HEK293 (cell line): ENCODE measurements around the gene CKAP2L.

Experiments
- CTCF ChIA-PET: fragments of 350-600 bp; formaldehyde crosslinking; extraction: SDS; loops from one replicate; lab custom pipeline; 2021; ENCODE audit warnings: antibody characterized with exemption; lab: Yijun Ruan, JAX
- POLR2A ChIA-PET: fragments of 300-600 bp; formaldehyde crosslinking; extraction: SDS; loops from one replicate; lab custom pipeline; 2020; ENCODE audit warnings: antibody characterized with exemption, inconsistent platforms; lab: Yijun Ruan, JAX
- H3K27ac ChIP-seq: fragments of 200-500 bp; sonication (Bioruptor generic); 2 replicates; pipeline ENCODE4 v1.5.1; 2014; ENCODE audit warnings: low read depth, low read length, control low read depth, inconsistent platforms; ENCODE audit errors: extremely low read depth
- H3K36me3 ChIP-seq, 2 experiments: fragments of 200-500 bp in 1 of 2; sonication (Bioruptor generic) in 1 of 2; 1 replicate in 1 of 2; 2 replicates in 1 of 2; pipeline ENCODE4 v1.5.1; 2014 to 2017; ENCODE audit warnings: inconsistent platforms in 2 of 2, low read length in 2 of 2; ENCODE audit not compliant: control insufficient read depth in 2 of 2, insufficient read depth in 1 of 2
- H3K4me1 ChIP-seq: fragments of 200-500 bp; sonication (Bioruptor generic); 2 replicates; pipeline ENCODE4 v1.5.1; 2014; ENCODE audit warnings: mild to moderate bottlenecking, low read length, inconsistent platforms; ENCODE audit not compliant: control insufficient read depth, insufficient read depth
- H3K4me3 ChIP-seq: 2 replicates; pipeline ENCODE4 v1.5.1; 2011; ENCODE audit warnings: low read depth, mild to moderate bottlenecking, control low read depth, low read length, moderate library complexity
- H3K9me3 ChIP-seq: fragments of 200-500 bp; sonication (Bioruptor generic); 2 replicates; pipeline ENCODE4 v1.5.1; 2014; ENCODE audit warnings: low read depth, low read length, inconsistent platforms; ENCODE audit not compliant: control insufficient read depth, insufficient read depth
- GLIS1 ChIP-seq: fragments of 450-650 bp; formaldehyde crosslinking; IDR thresholded peaks from 2 replicates; pipeline ENCODE4 v1.5.1; 2016; ENCODE audit warnings: missing biosample characterization, missing genetic modification characterization
- KLF17 ChIP-seq: fragments of 450-650 bp; formaldehyde crosslinking; IDR thresholded peaks from 2 replicates; pipeline ENCODE4 v1.5.1; 2016; ENCODE audit warnings: missing biosample characterization, missing genetic modification characterization
- PBX3 ChIP-seq: sonication (generic); formaldehyde crosslinking; IDR thresholded peaks from 2 replicates; pipeline ENCODE4 v1.8.1; 2022; ENCODE audit warnings: mild to moderate bottlenecking, moderate library complexity, missing genetic modification reagents
- RBAK ChIP-seq: fragments of 450-650 bp; formaldehyde crosslinking; IDR thresholded peaks from 2 replicates; pipeline ENCODE4 v1.5.1; 2016; ENCODE audit warnings: missing biosample characterization, missing genetic modification characterization
- ZNF16 ChIP-seq: fragments of 450-650 bp; formaldehyde crosslinking; IDR thresholded peaks from 2 replicates; pipeline ENCODE4 v1.5.1; 2016; ENCODE audit warnings: low read depth, missing biosample characterization, missing genetic modification characterization
- ZNF248 ChIP-seq: fragments of 450-650 bp; formaldehyde crosslinking; IDR thresholded peaks from 2 replicates; pipeline ENCODE4 v1.5.1; 2017; ENCODE audit warnings: missing biosample characterization, missing genetic modification characterization
- ZNF692 ChIP-seq: fragments of 450-650 bp; formaldehyde crosslinking; IDR thresholded peaks from 2 replicates; pipeline ENCODE4 v1.5.1; 2016; ENCODE audit warnings: missing biosample characterization, missing genetic modification characterization
- ZSCAN30 ChIP-seq: fragments of 450-650 bp; IDR thresholded peaks from 2 replicates; pipeline ENCODE4 v1.5.1; 2018; ENCODE audit warnings: missing biosample characterization, mild to moderate bottlenecking, missing genetic modification characterization, moderate library complexity
- TF ChIP-seq, protein P1 (sequence below): fragments of 450-650 bp; IDR thresholded peaks from 2 replicates; pipeline ENCODE4 v1.5.1; 2018; ENCODE audit warnings: missing biosample characterization, missing genetic modification characterization
- TF ChIP-seq, protein P2 (sequence below): fragments of 450-650 bp; formaldehyde crosslinking; IDR thresholded peaks from 2 replicates; pipeline ENCODE4 v1.5.1; 2016; ENCODE audit warnings: missing biosample characterization, missing genetic modification characterization
- TF ChIP-seq, protein P3 (sequence below): fragments of 450-650 bp; formaldehyde crosslinking; IDR thresholded peaks from 2 replicates; pipeline ENCODE4 v1.5.1; 2016; ENCODE audit warnings: missing biosample characterization, missing genetic modification characterization
- TF ChIP-seq, protein P4 (sequence below): fragments of 450-650 bp; formaldehyde crosslinking; IDR thresholded peaks from 2 replicates; pipeline ENCODE4 v1.5.1; 2016; ENCODE audit warnings: missing biosample characterization, missing genetic modification characterization

The CKAP2L gene

GRCh38 chr2:112776113-112776512 lies 11.7 kb upstream of the CKAP2L start:
- no peaks in the 10 kb centered on the region for H3K4me1 ChIP-seq
- no peak overlapping the region for H3K27ac ChIP-seq
- H3K9me3 ChIP-seq: no peaks in the 10 kb centered on the region
- POLR2A ChIA-PET: no interaction called here
- CTCF ChIA-PET: no interaction called here
- no peak overlapping the region for H3K4me3 ChIP-seq
- no peaks in the 10 kb centered on the region for H3K36me3 ChIP-seq
- TF ChIP-seq, protein P1, sequence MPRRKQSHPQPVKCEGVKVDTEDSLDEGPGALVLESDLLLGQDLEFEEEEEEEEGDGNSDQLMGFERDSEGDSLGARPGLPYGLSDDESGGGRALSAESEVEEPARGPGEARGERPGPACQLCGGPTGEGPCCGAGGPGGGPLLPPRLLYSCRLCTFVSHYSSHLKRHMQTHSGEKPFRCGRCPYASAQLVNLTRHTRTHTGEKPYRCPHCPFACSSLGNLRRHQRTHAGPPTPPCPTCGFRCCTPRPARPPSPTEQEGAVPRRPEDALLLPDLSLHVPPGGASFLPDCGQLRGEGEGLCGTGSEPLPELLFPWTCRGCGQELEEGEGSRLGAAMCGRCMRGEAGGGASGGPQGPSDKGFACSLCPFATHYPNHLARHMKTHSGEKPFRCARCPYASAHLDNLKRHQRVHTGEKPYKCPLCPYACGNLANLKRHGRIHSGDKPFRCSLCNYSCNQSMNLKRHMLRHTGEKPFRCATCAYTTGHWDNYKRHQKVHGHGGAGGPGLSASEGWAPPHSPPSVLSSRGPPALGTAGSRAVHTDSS (tag by site-specific recombination): no peak
- TF ChIP-seq ZSCAN30: no peak

GRCh38 chr2:112774536-112775285 lies 10.3 kb upstream of the CKAP2L start:
- TF ChIP-seq ZNF248 (tag by site-specific recombination) (no peak), ZNF16 (no peak), KLF17 (tag by site-specific recombination) (no peak), PBX3 (CRISPR knock-in tag) (no peak), GLIS1 (tag by site-specific recombination) (no peak), ZNF692 (no peak), RBAK (tag by site-specific recombination) (no peak)
- TF ChIP-seq, protein P2, sequence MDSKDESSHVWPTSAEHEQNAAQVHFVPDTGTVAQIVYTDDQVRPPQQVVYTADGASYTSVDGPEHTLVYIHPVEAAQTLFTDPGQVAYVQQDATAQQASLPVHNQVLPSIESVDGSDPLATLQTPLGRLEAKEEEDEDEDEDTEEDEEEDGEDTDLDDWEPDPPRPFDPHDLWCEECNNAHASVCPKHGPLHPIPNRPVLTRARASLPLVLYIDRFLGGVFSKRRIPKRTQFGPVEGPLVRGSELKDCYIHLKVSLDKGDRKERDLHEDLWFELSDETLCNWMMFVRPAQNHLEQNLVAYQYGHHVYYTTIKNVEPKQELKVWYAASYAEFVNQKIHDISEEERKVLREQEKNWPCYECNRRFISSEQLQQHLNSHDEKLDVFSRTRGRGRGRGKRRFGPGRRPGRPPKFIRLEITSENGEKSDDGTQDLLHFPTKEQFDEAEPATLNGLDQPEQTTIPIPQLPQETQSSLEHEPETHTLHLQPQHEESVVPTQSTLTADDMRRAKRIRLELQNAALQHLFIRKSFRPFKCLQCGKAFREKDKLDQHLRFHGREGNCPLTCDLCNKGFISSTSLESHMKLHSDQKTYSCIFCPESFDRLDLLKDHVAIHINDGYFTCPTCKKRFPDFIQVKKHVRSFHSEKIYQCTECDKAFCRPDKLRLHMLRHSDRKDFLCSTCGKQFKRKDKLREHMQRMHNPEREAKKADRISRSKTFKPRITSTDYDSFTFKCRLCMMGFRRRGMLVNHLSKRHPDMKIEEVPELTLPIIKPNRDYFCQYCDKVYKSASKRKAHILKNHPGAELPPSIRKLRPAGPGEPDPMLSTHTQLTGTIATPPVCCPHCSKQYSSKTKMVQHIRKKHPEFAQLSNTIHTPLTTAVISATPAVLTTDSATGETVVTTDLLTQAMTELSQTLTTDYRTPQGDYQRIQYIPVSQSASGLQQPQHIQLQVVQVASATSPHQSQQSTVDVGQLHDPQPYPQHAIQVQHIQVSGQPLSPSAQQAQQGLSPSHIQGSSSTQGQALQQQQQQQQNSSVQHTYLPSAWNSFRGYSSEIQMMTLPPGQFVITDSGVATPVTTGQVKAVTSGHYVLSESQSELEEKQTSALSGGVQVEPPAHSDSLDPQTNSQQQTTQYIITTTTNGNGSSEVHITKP (tag by site-specific recombination): no peak
- TF ChIP-seq, protein P3, sequence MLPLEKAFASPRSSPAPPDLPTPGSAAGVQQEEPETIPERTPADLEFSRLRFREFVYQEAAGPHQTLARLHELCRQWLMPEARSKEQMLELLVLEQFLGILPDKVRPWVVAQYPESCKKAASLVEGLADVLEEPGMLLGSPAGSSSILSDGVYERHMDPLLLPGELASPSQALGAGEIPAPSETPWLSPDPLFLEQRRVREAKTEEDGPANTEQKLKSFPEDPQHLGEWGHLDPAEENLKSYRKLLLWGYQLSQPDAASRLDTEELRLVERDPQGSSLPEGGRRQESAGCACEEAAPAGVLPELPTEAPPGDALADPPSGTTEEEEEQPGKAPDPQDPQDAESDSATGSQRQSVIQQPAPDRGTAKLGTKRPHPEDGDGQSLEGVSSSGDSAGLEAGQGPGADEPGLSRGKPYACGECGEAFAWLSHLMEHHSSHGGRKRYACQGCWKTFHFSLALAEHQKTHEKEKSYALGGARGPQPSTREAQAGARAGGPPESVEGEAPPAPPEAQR (tag by site-specific recombination): no peak
- TF ChIP-seq, protein P4, sequence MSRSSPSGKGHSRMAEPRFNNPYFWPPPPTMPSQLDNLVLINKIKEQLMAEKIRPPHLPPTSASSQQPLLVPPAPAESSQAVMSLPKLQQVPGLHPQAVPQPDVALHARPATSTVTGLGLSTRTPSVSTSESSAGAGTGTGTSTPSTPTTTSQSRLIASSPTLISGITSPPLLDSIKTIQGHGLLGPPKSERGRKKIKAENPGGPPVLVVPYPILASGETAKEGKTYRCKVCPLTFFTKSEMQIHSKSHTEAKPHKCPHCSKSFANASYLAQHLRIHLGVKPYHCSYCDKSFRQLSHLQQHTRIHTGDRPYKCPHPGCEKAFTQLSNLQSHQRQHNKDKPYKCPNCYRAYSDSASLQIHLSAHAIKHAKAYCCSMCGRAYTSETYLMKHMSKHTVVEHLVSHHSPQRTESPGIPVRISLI (tag by site-specific recombination): no peak
- Histone ChIP-seq H3K27ac (no peak overlapping the region), H3K4me3 (no peak overlapping the region), H3K36me3 (no peaks in the 10 kb centered on the region), H3K4me1 (no peaks in the 10 kb centered on the region), H3K9me3 (no peaks in the 10 kb centered on the region)
- ChIA-PET CTCF (interaction anchor here (0.7 kb wide), 1 partner anchor 102 kb away, joined by 3 read pairs; no protein-coding TSS in a partner anchor), POLR2A (no interaction called here)
